NCI-H2227 treated with DMSO at 0.1 percent for 48 hours (cell line): ENCODE results near the gene GAGE13.
"Not testable (repeated sequence)": the region's sequence is repeated elsewhere in the genome, so short reads cannot be mapped to it uniquely, and the experiment has no call there.

Source experiments
- DNase-seq: peaks from one replicate; lab custom pipeline; 2025; lab: John Stamatoyannopoulos, UW

The GAGE13 gene

DNA sequence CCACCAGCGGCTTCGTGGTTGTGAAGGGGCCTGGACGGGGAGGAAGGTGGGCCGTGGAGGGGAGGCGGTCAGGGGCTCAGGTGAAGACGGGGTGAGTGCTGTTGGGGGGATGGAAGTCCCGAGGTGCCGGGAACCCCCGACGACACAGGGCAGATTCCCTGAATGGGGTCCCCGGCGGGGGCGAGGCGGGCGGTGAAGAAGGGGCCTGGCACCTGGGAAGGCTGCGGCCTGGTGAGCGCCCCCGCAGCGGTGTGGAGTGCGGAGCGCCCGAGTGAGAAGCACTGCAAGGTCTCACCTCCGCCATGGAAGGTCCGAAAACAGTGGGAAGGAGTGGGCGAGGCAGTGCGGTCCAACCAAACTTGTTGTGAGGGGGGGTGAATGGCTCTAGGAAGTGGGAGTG, 459 bp downstream of the GAGE13 start:
- not testable (repeated sequence) for DNase-seq

DNA sequence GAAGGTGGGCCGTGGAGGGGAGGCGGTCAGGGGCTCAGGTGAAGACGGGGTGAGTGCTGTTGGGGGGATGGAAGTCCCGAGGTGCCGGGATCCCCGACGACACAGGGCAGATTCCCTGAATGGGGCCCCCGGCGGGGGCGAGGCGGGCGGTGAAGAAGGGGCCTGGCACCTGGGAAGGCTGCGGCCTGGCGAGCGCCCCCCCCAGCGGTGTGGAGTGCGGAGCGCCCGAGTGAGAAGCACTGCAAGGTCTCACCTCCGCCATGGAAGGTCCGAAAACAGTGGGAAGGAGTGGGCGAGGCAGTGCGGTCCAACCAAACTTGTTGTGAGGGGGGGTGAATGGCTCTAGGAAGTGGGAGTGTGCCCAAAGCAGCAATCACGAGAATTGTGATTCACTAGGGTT, 10.1 kb downstream of the GAGE13 start:
- DNase-seq = not testable (repeated sequence)

DNA sequence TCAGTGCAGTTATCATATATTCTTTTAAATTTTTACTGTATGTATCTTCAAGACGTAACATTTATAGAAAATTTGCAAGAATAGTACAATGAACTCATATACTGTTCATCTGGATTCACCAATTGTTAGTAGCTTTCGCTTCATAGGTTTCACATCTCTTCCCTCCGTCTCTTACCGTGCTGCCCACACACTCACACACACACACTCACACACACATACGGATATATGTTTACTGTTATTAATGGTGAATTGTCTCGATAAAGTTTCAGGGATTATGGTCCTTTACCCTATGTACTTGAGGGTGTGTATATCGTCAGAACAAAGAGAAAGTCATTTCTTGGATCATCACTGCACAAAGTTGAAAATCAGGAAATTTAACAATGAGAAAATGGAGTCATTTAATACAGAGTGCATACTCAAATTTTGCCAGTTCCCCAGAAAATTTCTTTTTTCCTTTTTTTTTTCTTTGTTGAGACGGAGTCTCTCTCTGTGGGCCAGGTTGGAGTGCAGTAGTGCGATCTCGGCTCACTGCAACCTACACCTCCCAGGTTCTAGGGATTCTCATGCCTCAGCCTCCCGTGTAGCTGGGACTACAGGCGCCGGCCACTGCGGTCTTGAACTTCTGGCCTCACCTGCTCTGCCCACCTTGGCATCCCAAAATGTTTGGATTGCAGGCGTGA, 13.3 kb downstream of the GAGE13 start:
- DNase-seq = not testable (repeated sequence)

DNA sequence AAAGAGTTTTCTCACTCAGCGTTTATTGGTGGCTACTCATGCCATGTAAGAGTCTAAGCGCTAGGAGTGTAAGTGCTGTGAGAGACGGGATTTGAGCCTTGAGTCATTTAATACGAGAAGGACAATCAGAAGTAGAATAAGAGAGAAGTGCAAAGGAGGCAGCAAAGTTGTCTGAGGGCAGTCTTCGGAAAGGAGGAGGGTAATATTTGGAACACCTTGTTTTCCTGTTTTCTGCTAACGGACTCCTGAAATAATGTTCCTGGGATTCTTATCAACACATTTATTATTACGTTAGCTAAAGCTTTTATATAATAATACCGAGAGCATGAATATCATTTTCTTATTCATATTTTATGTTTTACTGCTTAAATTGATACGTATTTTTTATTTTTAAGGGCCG, 14.0 kb downstream of the GAGE13 start:
- DNase-seq = not testable (repeated sequence)

DNA sequence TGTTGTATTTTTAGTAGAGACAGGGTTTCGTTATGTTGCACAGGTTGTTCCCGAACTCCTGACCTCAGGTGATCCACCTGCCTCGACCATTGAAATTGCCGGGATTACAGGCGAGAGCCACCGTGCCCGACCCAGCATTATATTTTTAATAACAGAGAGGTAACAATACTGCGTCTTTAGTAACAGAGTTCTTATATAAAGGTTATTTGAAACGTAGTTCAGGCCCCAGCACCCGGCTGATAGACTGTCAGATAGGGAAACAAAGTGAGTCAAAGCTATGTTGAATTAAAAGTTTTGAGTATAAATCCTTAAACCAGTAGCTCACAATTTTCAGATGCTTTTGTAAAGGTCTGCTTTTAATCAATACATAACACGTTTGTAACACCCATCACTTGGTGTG, 14.8 kb downstream of the GAGE13 start:
- not testable (repeated sequence) for DNase-seq
